HT1080 (cell line): Measurements from ENCODE around the gene ADCY5. TPM values are rescaled to one million over a fixed set of nuclear protein-coding genes. Genes with fewer than 3 reads are reported as not detected.

ENCODE experiments used
- DNase-seq: peaks from one replicate; pipeline ENCODE4 v3.0.0-alpha.2; 2015; ENCODE audit warnings: low read depth
- total RNA-seq: library from RNA; depleted of rRNA; stranded (reverse); fragments of >200 nt; shearing (Covaris generic); gene quantifications from 2 replicates; pipeline ENCODE4 v1.2.3, GENCODE V29; 2014

ADCY5 gene
- total RNA-seq, 1 experiment from 2014 or later, result 1.7 TPM

GRCh38 chr3:123344907-123345594 is 103.8 kb downstream of the ADCY5 start:
- DNase-seq, result no peak

DNA sequence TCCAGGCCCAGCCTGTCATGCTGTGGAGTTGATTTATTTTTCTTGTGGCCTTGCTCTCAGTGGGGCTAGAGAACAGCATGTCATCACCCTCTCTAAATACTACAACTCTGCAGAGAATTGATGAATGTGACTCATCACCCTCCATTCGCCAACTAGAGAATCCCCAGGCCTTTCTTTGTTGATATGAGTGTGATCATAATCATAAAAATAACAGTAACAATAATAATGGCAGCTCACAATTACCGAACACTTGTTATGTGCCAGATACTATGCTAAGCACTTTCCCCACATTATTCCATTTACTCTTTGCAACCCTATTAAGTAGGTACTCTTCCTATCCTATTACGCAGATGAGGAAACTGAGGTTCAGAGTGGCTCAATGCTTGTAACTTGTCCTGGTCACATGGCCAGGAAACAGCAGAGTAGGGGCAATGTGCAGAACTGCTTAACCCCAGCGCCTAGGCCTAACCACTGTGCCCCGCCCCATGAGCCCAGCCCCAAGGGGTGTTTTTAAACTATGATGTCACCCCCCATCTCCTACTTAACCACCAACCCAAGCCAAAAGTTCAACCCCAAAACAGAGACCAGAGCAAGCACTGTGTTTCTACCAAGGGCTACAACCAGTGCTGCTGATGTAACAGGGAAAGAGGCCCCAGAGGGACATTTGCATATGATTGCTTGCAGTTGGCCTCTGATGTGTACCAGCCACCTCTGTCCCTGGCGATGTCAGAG is 104.5 kb downstream of the ADCY5 start:
- DNase-seq, result peak; percentile 50

GRCh38 chr3:123343296-123344174 is 105.4 kb downstream of the ADCY5 start:
- no peak for DNase-seq

- DNase-seq, result no peak
These were observed 106.2 kb downstream of the ADCY5 start for GRCh38 chr3:123342631-123343080.

DNA sequence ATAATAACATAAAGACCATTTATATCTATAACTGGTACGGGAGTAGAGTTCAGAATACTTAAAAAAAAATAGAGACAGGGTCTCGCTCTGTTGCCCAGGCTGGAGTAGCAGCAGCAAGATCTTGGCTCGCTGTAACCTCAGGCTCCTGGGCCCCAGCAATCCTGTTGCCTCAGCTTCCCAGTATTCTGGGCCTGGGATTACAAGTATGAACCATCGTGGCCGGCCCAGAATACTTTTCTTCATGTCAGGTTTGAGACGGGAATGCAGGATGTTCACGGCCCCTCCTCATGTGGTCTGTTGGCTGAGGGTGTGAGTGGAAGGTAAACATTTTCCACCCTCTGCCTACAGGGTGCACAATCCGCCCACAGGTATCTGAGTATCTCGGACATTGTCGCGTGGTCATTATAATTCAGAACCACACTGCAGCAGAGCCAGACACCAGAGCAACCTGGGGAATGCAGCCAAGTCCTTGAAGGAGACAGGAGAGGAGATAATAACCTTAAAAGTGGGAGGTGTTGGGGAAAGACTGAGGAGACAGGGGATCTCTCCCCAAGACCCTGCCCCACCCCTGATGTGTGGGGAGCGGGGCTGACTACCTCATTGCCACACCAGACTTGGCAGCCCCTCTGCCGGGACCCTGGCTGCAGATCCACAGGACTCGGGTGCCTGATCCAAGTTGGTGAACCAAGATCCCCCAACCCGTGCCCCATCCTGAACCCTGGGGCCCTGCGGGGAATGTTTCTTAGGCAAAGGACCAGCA is 106.8 kb downstream of the ADCY5 start:
- DNase-seq, result peak; percentile 20

GRCh38 chr3:123340336-123340735 is 108.6 kb downstream of the ADCY5 start:
- no peak for DNase-seq

GRCh38 chr3:123339302-123339701 is 109.6 kb downstream of the ADCY5 start:
- DNase-seq, result no peak

DNA sequence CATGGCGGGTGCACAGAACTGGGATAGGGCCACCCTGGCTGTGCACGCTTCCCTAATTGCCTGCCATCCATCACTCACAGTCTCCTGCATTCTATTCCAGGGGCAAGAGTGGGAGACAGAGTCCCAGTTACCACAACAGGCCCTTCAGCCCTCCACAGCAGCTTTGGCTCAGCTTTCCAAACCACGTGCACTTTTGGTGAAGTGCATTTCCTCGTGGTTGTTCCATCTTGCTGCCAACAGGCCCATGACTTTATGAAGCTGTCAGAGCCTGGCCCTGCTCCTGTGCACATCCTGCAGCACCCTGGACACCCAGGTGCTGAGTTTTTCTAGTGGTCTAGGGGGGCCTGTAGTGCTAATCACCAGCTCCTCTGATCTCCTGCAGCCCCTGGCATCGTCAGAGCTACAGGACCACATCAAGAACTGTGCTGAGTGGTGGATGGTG is 110.2 kb downstream of the ADCY5 start:
- DNase-seq, result no peak

DNA sequence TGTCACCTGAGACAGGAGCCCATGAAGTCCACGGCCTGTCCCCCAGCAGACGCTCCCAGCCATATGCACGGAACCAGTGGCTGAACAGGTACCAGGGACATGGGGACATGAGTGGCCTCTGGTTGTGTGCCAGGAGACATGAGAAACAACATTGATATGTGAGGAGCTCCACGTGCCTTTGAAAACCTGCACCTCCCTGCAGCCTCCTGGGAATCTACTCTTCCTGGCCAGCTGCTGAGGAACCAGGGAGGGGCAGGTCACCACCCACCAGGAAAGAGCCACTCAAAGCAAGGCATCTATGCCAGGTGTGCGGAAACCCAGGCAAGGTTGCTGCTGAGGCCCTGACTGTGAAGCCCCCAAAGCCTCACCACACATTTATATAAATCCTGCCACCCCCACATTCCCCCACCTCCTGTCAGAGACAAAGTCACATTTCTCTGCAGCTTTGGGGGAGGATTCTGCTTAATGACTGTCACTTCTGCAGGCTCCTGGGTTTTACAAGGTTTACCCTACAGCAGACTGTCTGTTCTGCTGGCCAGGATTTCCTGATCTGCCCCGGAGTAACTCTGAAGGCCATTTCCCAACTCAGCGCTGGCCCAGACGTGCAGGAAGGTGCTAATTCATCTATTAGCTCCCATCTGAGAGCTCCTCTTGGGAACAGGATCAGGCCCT is 110.8 kb downstream of the ADCY5 start:
- no peak for DNase-seq

DNA sequence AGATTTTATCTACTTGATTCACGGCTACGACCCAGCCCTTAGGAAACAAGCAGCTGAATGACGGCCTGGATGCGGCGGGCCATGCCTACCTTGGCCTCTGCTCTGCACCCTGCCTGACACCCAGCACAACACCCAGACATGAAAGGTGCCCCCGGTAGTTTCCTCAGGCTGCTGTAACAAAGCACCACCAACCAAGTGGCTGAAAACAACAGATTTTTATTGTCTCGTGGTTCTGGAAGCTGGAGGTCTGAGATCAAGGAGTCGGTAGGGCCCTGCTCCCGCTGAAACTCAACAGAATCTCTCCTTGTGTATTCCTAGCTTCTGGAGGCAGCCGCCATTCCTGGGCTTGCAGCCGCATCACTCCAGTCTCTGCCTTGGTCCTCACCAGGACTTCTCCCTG is 111.7 kb downstream of the ADCY5 start:
- DNase-seq, result no peak

DNA sequence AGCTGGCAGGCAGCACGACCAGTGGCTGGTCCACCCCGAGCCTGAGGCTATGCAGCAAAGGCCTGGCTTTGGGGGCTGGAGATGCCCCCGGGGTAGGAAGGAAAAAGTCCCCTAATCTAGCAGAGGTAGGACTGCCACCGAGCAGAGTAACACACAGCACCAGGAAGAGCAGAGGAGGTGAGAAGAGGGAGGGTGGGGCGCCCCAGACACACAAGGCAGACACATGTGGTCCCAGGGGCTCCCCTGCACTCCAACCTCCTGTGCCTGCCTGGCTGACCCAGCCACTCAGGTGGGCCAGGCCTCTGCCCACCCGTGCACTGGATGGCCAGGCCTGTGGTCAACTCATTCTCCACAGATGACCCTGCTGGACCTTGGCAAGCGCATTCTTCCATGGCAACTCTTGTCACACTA is 112.4 kb downstream of the ADCY5 start:
- no peak for DNase-seq

GRCh38 chr3:123336001-123336400 is 112.9 kb downstream of the ADCY5 start:
- no peak for DNase-seq

- DNase-seq, result no peak
These were observed 113.8 kb downstream of the ADCY5 start for GRCh38 chr3:123335007-123335670.

- no peak for DNase-seq
These were observed 114.8 kb downstream of the ADCY5 start for GRCh38 chr3:123334056-123334455.

DNA sequence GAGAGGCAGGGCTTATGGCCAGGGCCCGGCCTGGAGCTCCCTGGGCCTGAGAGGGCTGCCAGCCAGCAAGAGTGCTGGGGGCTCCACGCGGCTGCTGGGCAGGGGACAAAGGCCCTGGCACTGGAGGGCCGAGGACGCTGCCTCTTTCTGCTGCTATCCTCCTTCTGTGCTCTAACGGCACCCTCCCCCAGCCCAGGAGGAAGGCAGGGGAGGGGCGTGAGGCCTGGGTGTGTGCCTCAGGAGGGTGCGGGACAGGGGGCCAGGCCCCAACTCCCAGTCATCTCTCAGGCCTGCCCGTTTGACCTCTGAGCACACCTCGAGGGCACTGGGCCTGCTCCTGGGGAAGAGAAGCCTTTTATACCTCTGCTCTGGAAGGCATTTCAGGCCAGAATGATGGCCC is 115.5 kb downstream of the ADCY5 start:
- DNase-seq, result no peak

- DNase-seq, result peak; percentile 25
These were observed 116.7 kb downstream of the ADCY5 start for GRCh38 chr3:123332124-123332641.

- no peak for DNase-seq
These were observed 117.2 kb downstream of the ADCY5 start for GRCh38 chr3:123331651-123332050.

DNA sequence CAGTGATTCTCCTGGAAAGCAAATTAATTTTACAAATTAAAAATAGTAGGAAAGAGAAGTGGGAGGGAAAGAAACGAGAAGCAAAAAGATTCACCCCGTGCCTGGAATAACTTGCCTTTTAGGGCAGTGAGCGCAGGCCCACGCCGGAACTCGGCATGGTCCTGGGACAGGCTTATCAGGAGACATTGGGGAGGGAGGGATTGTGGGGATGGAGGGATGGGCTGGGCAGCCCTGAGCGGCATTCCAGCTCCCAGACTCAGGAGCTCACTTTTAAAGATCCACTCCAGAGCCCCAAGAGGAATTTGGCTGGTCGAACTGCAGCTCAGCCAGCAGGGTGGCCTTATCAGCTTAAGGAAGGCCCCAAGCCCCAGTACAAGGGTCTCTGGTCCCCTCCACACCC is 117.9 kb downstream of the ADCY5 start:
- no peak for DNase-seq

- DNase-seq, result peak; percentile 23
These were observed 118.4 kb downstream of the ADCY5 start for GRCh38 chr3:123330441-123330991.
